Central memory CD8-positive, alpha-beta T cell (primary cell): ENCODE measurements around the gene PDZD2.

ENCODE experiments used
- ATAC-seq: fragments of 150-1000 bp; cut with Tn5 transposase; replicated peaks from 2 replicates; pipeline ENCODE4 v1.10.0; 2022; ENCODE audit warnings: mild to moderate bottlenecking, moderate FRiP score, moderate number of reproducible peaks; ENCODE audit not compliant: poor library complexity, severe bottlenecking; ENCODE audit errors: extremely low read depth
- DNase-seq, 2 donors: peaks; one replicate each; pipeline ENCODE4 v3.0.0; 2021; ENCODE audit warnings: low spot score in 2 of 2
- H3K27ac Mint-ChIP-seq: one replicate; pipeline ENCODE4 v1.8.0; 2022; ENCODE audit warnings: low read depth, mild to moderate bottlenecking, moderate library complexity, mixed read lengths
- H3K27me3 Mint-ChIP-seq: one replicate; pipeline ENCODE4 v1.8.0; 2022; ENCODE audit warnings: mixed read lengths
- H3K36me3 Mint-ChIP-seq: one replicate; pipeline ENCODE4 v1.8.0; 2022; ENCODE audit warnings: mild to moderate bottlenecking, moderate library complexity, mixed read lengths; ENCODE audit not compliant: insufficient read depth
- H3K4me1 Mint-ChIP-seq: one replicate; pipeline ENCODE4 v1.8.0; 2022; ENCODE audit warnings: mixed read lengths
- H3K4me3 Mint-ChIP-seq: one replicate; pipeline ENCODE4 v1.8.0; 2022; ENCODE audit warnings: mild to moderate bottlenecking, moderate library complexity, mixed read lengths
- H3K9me3 Mint-ChIP-seq: one replicate; pipeline ENCODE4 v1.8.0; 2022; ENCODE audit warnings: mixed read lengths

The PDZD2 gene

GRCh38 chr5:32135086-32135485, 496.2 kb downstream of the PDZD2 start:
- Mint-ChIP-seq H3K36me3 (peaks cover 26% of the 10 kb centered on the region), H3K9me3 (no peaks in the 10 kb centered on the region), H3K4me1 (peaks cover 54% of the 10 kb centered on the region), H3K27me3 (no peaks in the 10 kb centered on the region), H3K4me3 (no peak overlapping the region), H3K27ac (no peak overlapping the region)
- ATAC-seq (no peak), DNase-seq (no peak)

- ATAC-seq (no peak), DNase-seq (no peak)
- no peak overlapping the region for H3K27ac Mint-ChIP-seq
- peaks cover 42% of the 10 kb centered on the region for H3K4me1 Mint-ChIP-seq
- H3K27me3 Mint-ChIP-seq = no peaks in the 10 kb centered on the region
- no peaks in the 10 kb centered on the region for H3K9me3 Mint-ChIP-seq
- H3K4me3 Mint-ChIP-seq = no peak overlapping the region
- peaks cover 31% of the 10 kb centered on the region for H3K36me3 Mint-ChIP-seq
Observed at GRCh38 chr5:32136342-32136741, 497.4 kb downstream of the PDZD2 start.

- no peak for DNase-seq
- Mint-ChIP-seq H3K4me1 (peaks cover 22% of the 10 kb centered on the region), H3K36me3 (peaks cover 29% of the 10 kb centered on the region), H3K27me3 (no peaks in the 10 kb centered on the region), H3K4me3 (no peak overlapping the region), H3K27ac (peak overlapping the region; percentile 56), H3K9me3 (no peaks in the 10 kb centered on the region)
- ATAC-seq = no peak
Observed at GRCh38 chr5:32138839-32139493, 500.0 kb downstream of the PDZD2 start.

GRCh38 chr5:32143617-32144377, 504.9 kb downstream of the PDZD2 start:
- Mint-ChIP-seq H3K36me3 (peaks cover 21% of the 10 kb centered on the region), H3K4me1 (peaks cover 50% of the 10 kb centered on the region), H3K27me3 (no peaks in the 10 kb centered on the region), H3K9me3 (no peaks in the 10 kb centered on the region), H3K4me3 (no peak overlapping the region), H3K27ac (no peak overlapping the region)
- ATAC-seq (no peak), DNase-seq (no peak)

GRCh38 chr5:32144378-32145207, 505.7 kb downstream of the PDZD2 start:
- no peak for ATAC-seq
- peak overlapping the region; percentile 58 for H3K27ac Mint-ChIP-seq

GRCh38 chr5:32145378-32145777, 506.4 kb downstream of the PDZD2 start:
- Mint-ChIP-seq H3K36me3 (peaks cover 20% of the 10 kb centered on the region), H3K4me1 (peaks cover 48% of the 10 kb centered on the region), H3K9me3 (no peaks in the 10 kb centered on the region), H3K27ac (peak overlapping the region; percentile 58), H3K27me3 (no peaks in the 10 kb centered on the region), H3K4me3 (no peak overlapping the region)
- DNase-seq = no peak
- ATAC-seq = no peak

More at GRCh38 chr5:32144378-32145207, 505.7 kb downstream of the PDZD2 start:
- Mint-ChIP-seq H3K4me1 (peaks cover 51% of the 10 kb centered on the region), H3K27me3 (no peaks in the 10 kb centered on the region), H3K36me3 (peaks cover 21% of the 10 kb centered on the region), H3K9me3 (no peaks in the 10 kb centered on the region), H3K4me3 (no peak overlapping the region)
- DNase-seq = no peak

- peaks cover 59% of the 10 kb centered on the region for H3K4me1 Mint-ChIP-seq
- H3K4me3 Mint-ChIP-seq = no peak overlapping the region
- DNase-seq (no peak), ATAC-seq (no peak)
- H3K9me3 Mint-ChIP-seq = no peaks in the 10 kb centered on the region
- H3K27me3 Mint-ChIP-seq = no peaks in the 10 kb centered on the region
- H3K36me3 Mint-ChIP-seq = peaks cover 6% of the 10 kb centered on the region
- H3K27ac Mint-ChIP-seq = no peak overlapping the region
Observed at GRCh38 chr5:32147236-32147635, 508.3 kb downstream of the PDZD2 start.

GRCh38 chr5:32147959-32148358, 509.0 kb downstream of the PDZD2 start:
- DNase-seq (no peak), ATAC-seq (no peak)
- Mint-ChIP-seq H3K9me3 (no peaks in the 10 kb centered on the region), H3K36me3 (peaks cover 7% of the 10 kb centered on the region), H3K27ac (peak overlapping the region; percentile 3), H3K4me3 (no peak overlapping the region), H3K27me3 (no peaks in the 10 kb centered on the region), H3K4me1 (peaks cover 60% of the 10 kb centered on the region)

- Mint-ChIP-seq H3K36me3 (peaks cover 8% of the 10 kb centered on the region), H3K4me3 (no peak overlapping the region), H3K9me3 (no peaks in the 10 kb centered on the region), H3K27ac (peak overlapping the region; percentile 3), H3K4me1 (peaks cover 58% of the 10 kb centered on the region), H3K27me3 (no peaks in the 10 kb centered on the region)
- ATAC-seq (no peak), DNase-seq (no peak)
Observed at GRCh38 chr5:32150366-32150765, 511.4 kb downstream of the PDZD2 start.

GRCh38 chr5:32151198-32151597, 512.3 kb downstream of the PDZD2 start:
- ATAC-seq (no peak), DNase-seq (no peak)
- Mint-ChIP-seq H3K27me3 (no peaks in the 10 kb centered on the region), H3K9me3 (no peaks in the 10 kb centered on the region), H3K27ac (no peak overlapping the region), H3K4me3 (no peak overlapping the region), H3K36me3 (peaks cover 10% of the 10 kb centered on the region), H3K4me1 (peaks cover 50% of the 10 kb centered on the region)

GRCh38 chr5:32153723-32154122, 514.8 kb downstream of the PDZD2 start:
- H3K27ac Mint-ChIP-seq = peak overlapping the region; percentile 33
- H3K4me1 Mint-ChIP-seq = peaks cover 33% of the 10 kb centered on the region
- peaks cover 10% of the 10 kb centered on the region for H3K36me3 Mint-ChIP-seq
- H3K4me3 Mint-ChIP-seq = no peak overlapping the region
- no peaks in the 10 kb centered on the region for H3K9me3 Mint-ChIP-seq
- ATAC-seq (no peak), DNase-seq (no peak)
- H3K27me3 Mint-ChIP-seq = no peaks in the 10 kb centered on the region

- H3K9me3 Mint-ChIP-seq = no peaks in the 10 kb centered on the region
- ATAC-seq (no peak), DNase-seq (no peak)
- H3K4me3 Mint-ChIP-seq = no peak overlapping the region
- no peaks in the 10 kb centered on the region for H3K27me3 Mint-ChIP-seq
- peaks cover 10% of the 10 kb centered on the region for H3K36me3 Mint-ChIP-seq
- no peak overlapping the region for H3K27ac Mint-ChIP-seq
- H3K4me1 Mint-ChIP-seq = peaks cover 23% of the 10 kb centered on the region
Observed at GRCh38 chr5:32155211-32155610, 516.3 kb downstream of the PDZD2 start.
